ENCODE data around the gene IL1B.

IL1B gene

DNA sequence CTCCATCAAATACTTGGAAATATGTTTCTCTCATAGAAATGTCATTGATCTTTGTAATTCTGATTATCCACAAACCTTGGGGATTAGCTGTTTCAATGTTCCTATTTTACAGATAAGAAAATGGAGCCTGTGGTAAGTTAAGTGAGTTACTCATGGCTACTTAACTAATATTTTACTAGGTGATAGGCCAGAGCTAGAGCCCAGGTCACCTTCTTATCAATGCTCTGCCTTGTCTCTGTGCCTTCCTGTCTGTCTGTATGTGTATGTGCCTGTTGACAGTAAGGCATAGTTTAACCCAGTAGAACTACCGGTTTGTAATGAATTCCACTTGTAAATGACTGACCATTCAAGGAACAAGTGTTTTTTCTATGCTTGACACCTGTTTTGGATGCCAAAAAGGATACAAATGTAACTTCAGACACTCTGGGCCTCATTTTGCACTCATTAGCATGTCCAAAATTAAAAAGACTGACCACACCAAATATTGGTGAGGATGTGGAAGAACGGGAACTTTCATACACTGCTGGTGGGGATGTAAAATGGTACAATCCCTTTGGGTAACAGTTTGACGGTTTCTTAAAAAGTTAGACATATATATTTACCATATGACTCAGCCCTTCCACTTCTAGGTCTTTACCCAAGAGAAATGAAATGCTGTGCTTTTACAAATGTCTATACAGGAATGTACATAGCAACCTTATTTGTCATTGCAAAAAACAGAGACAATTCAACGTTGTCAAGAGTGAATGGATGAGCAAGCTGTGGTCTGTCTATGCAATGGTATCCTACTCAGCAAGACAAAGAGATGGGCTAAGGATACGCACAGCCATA is 32.7 kb downstream of the IL1B start:
- no peak for DNase-seq (ENCODE audit: low read depth in 2 of 2)

GRCh38 chr2:112800881-112801583 is 35.5 kb downstream of the IL1B start:
- DNase-seq (ENCODE audit: low read depth in 2 of 2) = no peak

- DNase-seq (ENCODE audit: low read depth in 2 of 2) = no peak
Measured at GRCh38 chr2:112798979-112799975, 37.3 kb downstream of the IL1B start.

GRCh38 chr2:112796486-112796885 is 40.1 kb downstream of the IL1B start:
- DNase-seq (ENCODE audit: low read depth in 2 of 2) = no peak

GRCh38 chr2:112795774-112796173 is 40.8 kb downstream of the IL1B start:
- no peak for DNase-seq (ENCODE audit: low read depth in 2 of 2)

- no peak for DNase-seq (ENCODE audit: low read depth in 2 of 2)
Measured at GRCh38 chr2:112794841-112795240, 41.7 kb downstream of the IL1B start.

DNA sequence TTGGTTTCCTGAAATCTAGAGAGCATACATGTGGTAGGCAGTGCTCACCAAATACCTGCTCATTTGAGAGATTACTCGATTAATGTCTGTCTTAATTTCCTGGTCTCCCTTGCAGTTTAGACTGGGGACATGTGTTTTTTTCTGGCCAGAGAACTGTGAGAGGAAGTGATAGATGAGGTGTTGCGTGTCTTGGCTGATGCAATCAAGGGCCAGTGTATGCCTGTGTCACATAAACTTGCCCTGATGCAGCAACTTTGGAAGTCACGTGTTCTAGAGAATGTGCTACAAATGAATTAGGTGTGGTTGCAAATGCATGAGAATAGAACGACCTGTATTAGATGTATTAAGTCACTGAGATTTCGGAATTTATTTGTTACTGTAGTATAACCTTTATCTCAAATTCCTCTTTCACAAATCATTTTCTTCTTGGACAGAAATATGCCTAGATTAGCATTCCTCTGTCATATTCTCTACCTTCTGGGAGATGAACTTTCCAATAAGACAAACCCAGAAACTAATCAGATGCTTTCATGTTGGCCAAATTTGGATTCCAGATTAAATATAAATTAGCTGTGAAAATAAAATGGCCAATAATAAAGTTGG is 42.3 kb downstream of the IL1B start:
- peak in 1 of 2 donors; percentile 13 for DNase-seq (ENCODE audit: low read depth in 2 of 2)

DNA sequence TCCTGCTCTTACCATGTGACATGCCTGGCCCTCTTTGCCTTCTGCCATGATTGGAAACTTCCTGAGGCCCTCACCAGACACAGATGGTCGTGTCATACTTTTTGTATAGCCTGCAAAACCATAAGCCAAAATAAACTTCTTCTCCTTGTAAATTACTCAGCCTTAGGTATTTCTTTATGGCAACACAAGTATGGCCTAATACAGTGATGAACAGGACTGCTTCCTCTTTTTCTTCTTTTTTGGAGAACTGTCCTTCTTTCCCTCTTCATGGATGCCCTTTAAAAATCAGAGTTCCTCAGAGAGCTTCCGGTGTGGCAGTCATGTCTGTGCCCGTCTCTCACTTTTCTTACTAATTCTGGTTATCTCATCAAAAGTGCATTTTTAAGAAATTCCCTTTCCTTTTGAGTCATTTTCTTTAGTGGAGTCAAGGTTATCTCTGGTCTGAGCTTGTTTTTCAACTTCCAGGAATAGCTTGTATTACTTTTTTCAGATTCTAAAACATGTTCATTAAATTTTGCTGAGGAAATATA is 43.1 kb downstream of the IL1B start:
- no peak for DNase-seq (ENCODE audit: low read depth in 2 of 2)

DNA sequence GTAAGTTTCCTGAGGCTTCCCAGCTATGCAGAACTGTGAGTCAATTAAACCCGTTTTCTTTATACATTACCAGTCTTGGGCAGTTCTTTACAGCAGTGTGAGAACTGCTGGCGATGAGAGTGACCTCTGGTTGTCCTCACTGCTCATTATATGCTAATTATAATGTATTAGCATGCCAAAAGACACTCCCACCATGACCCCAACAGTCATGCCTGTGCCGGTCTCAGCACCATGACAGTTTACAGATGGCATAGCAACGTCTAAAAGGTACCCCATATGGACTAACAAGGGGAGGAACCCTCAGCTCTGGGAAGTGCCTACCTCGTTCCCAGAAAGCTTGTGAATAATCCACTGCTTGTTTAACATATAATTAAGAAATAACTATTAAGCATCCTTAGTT is 44.2 kb downstream of the IL1B start:
- no peak for DNase-seq (ENCODE audit: low read depth in 2 of 2)

- DNase-seq (ENCODE audit: low read depth in 2 of 2) = no peak
Measured at GRCh38 chr2:112791693-112792230, 44.8 kb downstream of the IL1B start.

DNA sequence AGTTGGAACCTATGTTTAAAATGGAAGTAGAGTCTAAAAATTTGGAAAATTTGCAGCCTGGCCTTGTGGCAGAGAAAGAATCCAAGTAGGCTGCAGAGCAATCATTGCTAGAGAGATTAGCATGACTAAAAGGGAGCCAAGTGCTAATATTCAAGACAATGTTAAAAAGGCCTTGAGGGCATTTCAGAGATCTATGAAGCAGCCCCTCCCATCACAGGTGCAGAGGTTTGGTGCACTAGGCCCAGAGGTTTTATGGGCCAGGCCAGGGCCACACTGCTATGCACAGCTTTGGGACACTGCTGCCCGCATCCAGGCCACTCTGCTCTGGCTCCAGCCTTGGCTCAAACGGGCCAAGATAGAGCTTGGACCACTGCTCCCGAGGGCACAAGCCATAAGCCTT is 45.6 kb downstream of the IL1B start:
- no peak for DNase-seq (ENCODE audit: low read depth in 2 of 2)

DNA sequence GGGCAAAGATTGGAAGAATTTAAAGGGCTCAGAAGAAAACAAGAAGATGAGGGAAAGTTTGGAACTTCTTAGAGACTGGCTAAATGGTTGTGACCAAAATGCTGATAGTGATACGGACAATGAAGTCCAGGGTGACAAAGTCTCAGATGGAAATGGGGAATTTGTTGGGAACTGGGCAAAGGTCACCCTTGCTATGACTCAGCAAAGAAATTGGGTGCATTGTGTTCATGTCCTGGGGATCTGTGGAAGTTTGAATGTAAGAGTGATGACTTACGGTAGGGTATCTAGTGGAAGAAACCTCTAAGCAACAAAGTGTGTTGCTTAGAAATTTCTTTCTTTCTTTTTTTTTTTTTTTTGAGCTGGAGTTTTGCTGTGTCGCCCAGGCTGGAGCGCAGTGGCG is 46.3 kb downstream of the IL1B start:
- no peak for DNase-seq (ENCODE audit: low read depth in 2 of 2)

DNA sequence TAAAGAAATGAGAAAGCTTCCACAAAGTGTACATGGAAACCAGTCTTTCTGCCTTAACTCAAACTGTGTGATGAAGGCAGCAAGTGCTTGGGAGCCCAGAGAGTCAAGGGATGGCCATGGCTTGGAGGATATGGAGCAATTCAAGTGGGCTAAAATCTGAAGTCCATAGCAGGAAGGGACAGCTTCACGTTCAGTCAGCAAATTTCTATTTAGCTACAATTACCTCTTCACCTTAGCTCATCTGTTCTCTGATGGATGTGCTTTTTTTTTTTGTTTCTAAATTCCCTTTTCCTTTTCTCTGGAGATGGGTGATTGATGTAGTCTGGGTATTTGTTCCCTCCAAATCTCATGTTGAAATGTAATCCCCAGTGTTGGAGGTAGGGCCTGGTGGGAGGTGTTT is 47.4 kb downstream of the IL1B start:
- DNase-seq (ENCODE audit: low read depth in 2 of 2) = no peak

- DNase-seq (ENCODE audit: low read depth in 2 of 2) = no peak
Measured at GRCh38 chr2:112788653-112789052, 47.9 kb downstream of the IL1B start.

- no peak for DNase-seq (ENCODE audit: low read depth in 2 of 2)
Measured at GRCh38 chr2:112787729-112788393, 48.7 kb downstream of the IL1B start.

- no peak for DNase-seq (ENCODE audit: low read depth in 2 of 2)
Measured at GRCh38 chr2:112787294-112787693, 49.3 kb downstream of the IL1B start.

- no peak for DNase-seq (ENCODE audit: low read depth in 2 of 2)
Measured at GRCh38 chr2:112784199-112785189, 52.1 kb downstream of the IL1B start, which contains the start of gene IL1A. Gene IL1A (minus strand): TSS chr2:112784493. CDS start chr2:112783770, 723 bp downstream.

DNA sequence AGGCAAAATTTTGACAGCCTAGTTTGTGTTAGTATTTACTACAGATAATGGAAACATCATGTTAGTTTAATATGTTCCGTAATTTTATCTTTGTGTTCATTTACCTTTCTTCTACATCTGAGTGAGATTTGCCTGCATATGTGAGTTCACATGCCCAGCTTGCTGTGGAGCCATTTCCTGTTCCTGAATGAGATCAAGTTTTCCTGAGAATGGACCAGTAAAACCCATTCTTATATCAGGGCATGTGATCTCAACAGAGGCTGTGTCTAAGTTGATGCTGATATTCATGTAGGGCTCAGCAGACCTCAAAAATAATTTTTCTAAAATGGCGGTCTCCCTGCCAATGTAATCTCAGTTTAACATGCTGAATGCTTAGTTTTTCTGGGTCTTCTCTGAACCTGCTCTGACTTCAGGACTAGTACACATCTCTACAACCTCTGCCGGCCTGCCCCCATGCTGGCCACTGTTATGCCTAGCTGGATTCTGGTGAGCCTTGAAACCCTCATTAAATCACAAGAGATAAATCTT is 53.3 kb downstream of the IL1B start:
- DNase-seq (ENCODE audit: low read depth in 2 of 2) = no peak

DNA sequence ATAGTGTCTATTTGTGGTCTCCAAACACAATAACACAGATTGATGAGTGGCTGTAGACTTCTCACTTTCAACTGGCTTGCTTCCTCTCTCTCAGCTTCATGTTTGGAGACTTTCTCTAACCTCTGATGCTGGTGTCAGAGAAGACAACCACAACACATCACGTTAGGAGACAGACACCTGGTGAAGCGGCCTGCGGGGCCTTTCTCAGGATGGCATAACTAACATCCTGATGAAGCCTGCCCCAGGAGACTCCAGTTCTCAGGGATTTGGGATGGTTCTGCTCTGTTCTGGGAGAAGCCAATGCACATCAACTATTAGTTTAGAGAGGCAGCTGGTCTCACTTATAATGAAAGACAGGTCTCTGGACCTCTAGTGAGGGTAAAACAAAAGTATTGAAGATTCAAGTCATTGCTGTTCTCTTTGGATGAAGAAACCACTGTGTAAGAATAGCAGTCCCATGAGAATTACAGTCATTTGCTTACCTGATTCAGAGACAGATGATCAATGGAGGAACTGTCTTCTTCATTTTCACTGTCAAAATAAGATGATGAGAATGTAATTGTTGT is 54.3 kb downstream of the IL1B start:
- no peak for DNase-seq (ENCODE audit: low read depth in 2 of 2)
